Adrenal gland (tissue), 12 donors: ENCODE data around the gene RGS9BP. TPM values are rescaled to one million over a fixed set of nuclear protein-coding genes. Genes with fewer than 3 reads are reported as not detected.
"Not testable (repeated sequence)": the region's sequence is repeated elsewhere in the genome, so short reads cannot be mapped to it uniquely, and the experiment has no call there.

ENCODE experiments used
- DNase-seq, 7 donors: peaks; one replicate each; pipeline ENCODE4 v3.0.0-alpha.2; 2019 to 2020
- H3K27ac ChIP-seq, 5 donors: fragments of 200-600 bp; sonication (generic) in 4 of 5; 1 replicate in 3 of 5; 2 replicates in 2 of 5; pipeline versions ENCODE4 v1.5.1 to v1.8.0; 2016 to 2020; ENCODE audit warnings: mild to moderate bottlenecking in 1 of 5
- H3K27me3 ChIP-seq: fragments of 200-600 bp; 2 replicates; pipeline ENCODE4 v1.8.0; 2021
- H3K36me3 ChIP-seq, 2 donors: fragments of 200-600 bp; replicated peaks in 1 of 2; 1 replicate in 1 of 2; 2 replicates in 1 of 2; pipeline versions ENCODE4 v1.5.1 to v1.8.0; 2018 to 2022
- H3K4me1 ChIP-seq, 2 donors: fragments of 200-600 bp; replicated peaks in 1 of 2; 1 replicate in 1 of 2; 2 replicates in 1 of 2; pipeline versions ENCODE4 v1.5.1 to v1.8.0; 2018 to 2021
- H3K4me3 ChIP-seq, 4 donors: fragments of 200-600 bp; sonication (generic) in 3 of 4; one replicate each; pipeline ENCODE4 v1.5.1; 2016 to 2018
- H3K9me3 ChIP-seq, 3 donors: fragments of 200-600 bp; sonication (generic) in 1 of 3; replicated peaks in 1 of 3; 1 replicate in 2 of 3; 2 replicates in 1 of 3; pipeline versions ENCODE4 v1.5.1 to v1.8.0; 2016 to 2021
- POLR2A ChIP-seq, 2 donors: fragments of 450-650 bp; IDR thresholded peaks; one replicate each; pipeline ENCODE4 v1.6.1; 2017; ENCODE audit warnings: antibody characterized with exemption in 2 of 2, mild to moderate bottlenecking in 2 of 2, moderate library complexity in 1 of 2
- WGBS, 4 donors: extraction: QIAGEN DNeasy Blood & Tissue Kit in 2 of 4; methylation state at CpG; one replicate each; pipeline versions ENCODE4 v1.1.5 to v1.1.7; 2013 to 2017; 5-methylcytosine and 5-hydroxymethylcytosine counted together
- intact Hi-C, 2 donors: fragments of 100-400 bp; cut with DNase I; formaldehyde crosslinking; loops; one replicate each; pipeline versions ENCODE4 v1.14.1 to v1.15.0; 2022 to 2023
- polyA plus RNA-seq, 3 donors: library from polyadenylated mRNA; stranded (reverse); fragments of 200-250 nt in 2 of 3; fragments of 350-450 nt in 1 of 3; fragmentation: Illumina TruSeq in 1 of 3; extraction: RNeasy Lipid Tissue Mini Kit (QIAGEN cat#74804) in 1 of 3; gene quantifications; one replicate each; pipeline ENCODE4 v1.2.3, GENCODE V29; 2013 to 2014
- total RNA-seq, 9 donors: library from RNA; depleted of rRNA in 4 of 9; stranded (reverse); fragments of >200 nt in 4 of 9; fragments of 120-200 nt in 1 of 9; fragmentation: NEBNext Ultra II Directional in 1 of 9; extraction: Animal tissue kit (Norgen Biotek cat#: 25700) in 1 of 9; gene quantifications; one replicate each; pipeline versions ENCODE4 v1.1.0 to v1.2.4, GENCODE V29; 2013 to 2023
- TF ChIP-seq, protein P1 (sequence below), 6 experiments: fragments of 450-650 bp in 4 of 6; fragments of 200-600 bp in 2 of 6; sonication (generic) in 1 of 6; IDR thresholded peaks; 1 replicate in 5 of 6; 2 replicates in 1 of 6; pipeline versions ENCODE4 v1.5.1 to v1.8.0; 2016 to 2021; ENCODE audit warnings: antibody characterized with exemption in 6 of 6, mild to moderate bottlenecking in 2 of 6, moderate library complexity in 1 of 6
- donor health status: healthy with polysubstance abuse.
- donor health status: Bipolar disorder and iron deficiency.
- donor health status: DM: yes; HTN: yes; CAD: no.
- donor health status: DM: no; HTN: no; CAD: no.
- donor health status: DM: no; HTN: no; CAD: no.
- donor health status: DM: yes; HTN: yes; CAD: no.

Gene RGS9BP
- total and polyA plus RNA-seq, 12 donors: 0.10 to 2.3 (median 0.79) TPM

GRCh38 chr19:32709032-32709431 lies 33.4 kb downstream of the RGS9BP start:
- H3K4me1 ChIP-seq: no peaks in the 10 kb centered on the region
- no peak overlapping the region for H3K4me3 ChIP-seq
- no peaks in the 10 kb centered on the region for H3K27me3 ChIP-seq
- peak in 1 of 7 donors; percentile 14 for DNase-seq
- intact Hi-C loops: no loop called here
- WGBS, 4 donors: 89 to 97% (median 96%) methylated on average over 5 of the region's 5 CpGs
- H3K9me3 ChIP-seq: peaks cover 0 to 6% (median 2%) of the 10 kb centered on the region in 3 donors
- H3K36me3 ChIP-seq: peaks cover 0 to 32% of the 10 kb centered on the region in 2 donors
- TF ChIP-seq, protein P1, sequence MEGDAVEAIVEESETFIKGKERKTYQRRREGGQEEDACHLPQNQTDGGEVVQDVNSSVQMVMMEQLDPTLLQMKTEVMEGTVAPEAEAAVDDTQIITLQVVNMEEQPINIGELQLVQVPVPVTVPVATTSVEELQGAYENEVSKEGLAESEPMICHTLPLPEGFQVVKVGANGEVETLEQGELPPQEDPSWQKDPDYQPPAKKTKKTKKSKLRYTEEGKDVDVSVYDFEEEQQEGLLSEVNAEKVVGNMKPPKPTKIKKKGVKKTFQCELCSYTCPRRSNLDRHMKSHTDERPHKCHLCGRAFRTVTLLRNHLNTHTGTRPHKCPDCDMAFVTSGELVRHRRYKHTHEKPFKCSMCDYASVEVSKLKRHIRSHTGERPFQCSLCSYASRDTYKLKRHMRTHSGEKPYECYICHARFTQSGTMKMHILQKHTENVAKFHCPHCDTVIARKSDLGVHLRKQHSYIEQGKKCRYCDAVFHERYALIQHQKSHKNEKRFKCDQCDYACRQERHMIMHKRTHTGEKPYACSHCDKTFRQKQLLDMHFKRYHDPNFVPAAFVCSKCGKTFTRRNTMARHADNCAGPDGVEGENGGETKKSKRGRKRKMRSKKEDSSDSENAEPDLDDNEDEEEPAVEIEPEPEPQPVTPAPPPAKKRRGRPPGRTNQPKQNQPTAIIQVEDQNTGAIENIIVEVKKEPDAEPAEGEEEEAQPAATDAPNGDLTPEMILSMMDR (IDR thresholded peaks at IDR 0.05): no peak
- no peak for TF ChIP-seq POLR2A (IDR thresholded peaks at IDR 0.05)
- no peak overlapping the region for H3K27ac ChIP-seq

- Histone ChIP-seq H3K27ac (no peak overlapping the region), H3K4me1 (no peaks in the 10 kb centered on the region), H3K4me3 (no peak overlapping the region), H3K27me3 (no peaks in the 10 kb centered on the region), H3K36me3 (peaks cover 0 to 30% of the 10 kb centered on the region in 2 donors), H3K9me3 (no peaks in the 10 kb centered on the region)
- TF ChIP-seq, protein P1 (IDR thresholded peaks at IDR 0.05): no peak
- TF ChIP-seq POLR2A (IDR thresholded peaks at IDR 0.05): no peak
- intact Hi-C loops: no loop called here
- 87 to 96% (median 94%) methylated on average over 6 of the region's 6 CpGs for WGBS, 4 donors
- DNase-seq: no peak
These were observed 36.1 kb downstream of the RGS9BP start for GRCh38 chr19:32711747-32712146.

GRCh38 chr19:32716203-32716602 lies 40.6 kb downstream of the RGS9BP start:
- peaks cover 0 to 27% of the 10 kb centered on the region in 2 donors for H3K36me3 ChIP-seq
- 93 to 98% (median 96%) methylated on average over 7 of the region's 7 CpGs for WGBS, 4 donors
- H3K4me3 ChIP-seq, H3K4me1 ChIP-seq, H3K9me3 ChIP-seq, H3K27ac ChIP-seq, DNase-seq, H3K27me3 ChIP-seq, intact Hi-C loops: not testable (repeated sequence)

DNA sequence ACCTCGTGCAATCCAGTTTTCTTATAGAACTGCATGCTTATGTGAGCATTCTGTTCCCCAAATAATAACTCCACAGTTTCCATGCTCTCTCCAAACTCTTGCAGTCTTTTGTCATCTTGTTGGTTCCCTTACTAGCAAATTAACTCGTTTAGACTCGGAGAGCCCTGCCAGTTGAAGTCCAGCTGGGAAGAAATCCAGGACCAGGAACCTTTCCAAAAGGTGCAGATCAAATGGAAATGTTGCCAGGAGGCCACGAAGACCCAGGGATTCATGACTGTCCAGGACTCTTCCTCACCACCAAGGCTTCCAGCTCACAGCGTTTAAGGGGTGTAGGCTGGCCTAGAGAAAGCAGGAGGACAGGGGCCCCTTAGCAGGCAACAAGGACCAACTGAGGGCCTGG lies 41.8 kb downstream of the RGS9BP start:
- intact Hi-C loops: no loop called here
- H3K27me3 ChIP-seq: no peaks in the 10 kb centered on the region
- no peaks in the 10 kb centered on the region for H3K9me3 ChIP-seq
- DNase-seq: no peak
- TF ChIP-seq POLR2A (IDR thresholded peaks at IDR 0.05): no peak
- TF ChIP-seq, protein P1 (IDR thresholded peaks at IDR 0.05): no peak
- peaks cover 0 to 14% of the 10 kb centered on the region in 2 donors for H3K36me3 ChIP-seq
- 42 to 70% (median 50%) methylated on average over 4 to 5 of the region's 5 CpGs for WGBS, 4 donors
- peaks cover 0 to 8% of the 10 kb centered on the region in 2 donors for H3K4me1 ChIP-seq
- no peak overlapping the region for H3K4me3 ChIP-seq
- H3K27ac ChIP-seq: no peak overlapping the region

DNA sequence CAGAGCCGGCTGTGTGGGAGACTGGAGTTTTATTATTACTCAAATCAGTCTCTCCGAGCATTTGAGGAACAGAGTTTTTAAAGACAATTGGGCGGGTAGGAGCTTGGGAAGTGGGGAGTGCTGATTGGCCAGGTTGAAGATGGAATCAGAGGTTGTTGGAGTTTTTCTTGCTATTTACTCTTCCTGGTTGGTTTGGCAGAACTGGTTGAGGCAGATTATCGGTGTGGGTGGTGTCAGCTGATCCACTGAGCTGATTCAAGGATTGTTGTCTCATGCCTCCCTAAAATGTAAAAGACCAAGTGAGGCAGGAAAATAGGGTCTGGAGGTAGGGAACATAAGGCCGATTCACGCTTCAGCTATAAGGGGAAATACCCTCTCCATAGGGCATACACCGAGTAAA lies 42.6 kb downstream of the RGS9BP start:
- Histone ChIP-seq H3K4me1 (peaks cover 0 to 8% of the 10 kb centered on the region in 2 donors), H3K27ac (no peak overlapping the region), H3K36me3 (peaks cover 0 to 7% of the 10 kb centered on the region in 2 donors), H3K27me3 (no peaks in the 10 kb centered on the region), H3K9me3 (no peaks in the 10 kb centered on the region), H3K4me3 (no peak overlapping the region)
- no peak for TF ChIP-seq POLR2A (IDR thresholded peaks at IDR 0.05)
- TF ChIP-seq, protein P1 (IDR thresholded peaks at IDR 0.05): no peak
- DNase-seq: no peak
- whole genome bisulfite sequencing, 4 donors: 91 to 94% (median 91%) methylated on average over 7 of the region's 7 CpGs
- intact Hi-C loops: no loop called here
